HG03280 (cell line): Measurements from ENCODE around the gene ELOVL2.
A peak's percentile ranks its signal among the peaks of the same experiment; 100 is the strongest.
"Not testable (repeated sequence)": the region's sequence is repeated elsewhere in the genome, so short reads cannot be mapped to it uniquely, and the experiment has no call there.

ENCODE experiments used
- ATAC-seq: cut with Tn5 transposase; IDR thresholded peaks from one replicate; pipeline ENCODE4 v1.9.1; 2021; ENCODE audit warnings: mild to moderate bottlenecking, moderate library complexity; ENCODE audit not compliant: unreplicated experiment

Gene ELOVL2

DNA sequence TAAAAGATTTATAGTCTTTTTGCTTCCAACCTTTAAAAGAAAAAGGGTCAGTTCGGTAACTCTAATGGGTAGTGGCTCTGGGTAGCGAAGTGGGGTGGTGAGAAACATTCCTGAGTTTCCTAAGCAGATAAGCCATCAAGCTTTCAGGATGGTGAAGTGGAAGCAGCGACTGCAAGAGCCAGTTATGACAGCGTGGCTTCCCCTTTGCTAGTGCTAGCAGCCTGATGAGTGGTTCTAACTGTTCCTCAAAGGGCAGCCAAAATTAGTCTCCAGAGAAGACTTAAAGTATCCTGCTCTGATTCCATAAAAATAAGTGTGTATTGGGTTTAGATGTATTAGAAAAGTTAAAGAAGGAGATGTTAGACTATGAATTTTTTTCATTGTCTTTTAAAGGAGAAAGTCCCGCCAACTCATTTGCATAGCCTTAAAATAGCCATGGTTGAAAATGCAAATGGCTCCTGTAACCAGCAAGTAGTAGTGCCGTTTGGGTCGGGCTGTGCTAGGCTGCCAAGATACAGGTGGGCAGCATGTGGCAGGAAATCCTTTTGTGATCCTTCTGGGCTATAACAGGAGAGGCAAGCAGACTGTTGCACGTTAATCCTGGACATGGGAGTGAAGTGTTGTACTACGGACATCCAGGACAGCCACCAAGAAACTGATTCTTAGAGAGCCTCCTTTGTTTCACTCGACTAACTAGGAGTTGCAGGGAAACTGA, 18.0 kb downstream of the ELOVL2 start:
- ATAC-seq: no peak

DNA sequence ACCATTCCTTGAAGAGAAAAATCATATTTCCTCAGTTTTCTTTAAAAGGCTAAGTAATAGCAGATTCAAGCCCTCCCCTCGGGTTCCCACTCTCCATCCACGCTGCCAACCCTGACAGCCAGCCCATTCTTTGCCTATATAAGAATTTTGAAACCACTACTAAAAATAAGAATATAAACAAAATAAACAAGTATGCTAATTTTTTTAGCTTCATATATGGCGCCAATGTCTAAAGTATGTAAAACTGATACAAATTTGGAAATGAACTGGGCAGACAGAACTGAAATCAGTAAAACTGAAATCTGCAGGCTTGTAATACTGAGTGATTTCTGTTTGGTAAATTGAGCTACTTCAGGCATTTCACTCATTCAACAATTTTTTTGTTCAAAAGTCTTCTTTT, 19.0 kb downstream of the ELOVL2 start:
- no peak for ATAC-seq

DNA sequence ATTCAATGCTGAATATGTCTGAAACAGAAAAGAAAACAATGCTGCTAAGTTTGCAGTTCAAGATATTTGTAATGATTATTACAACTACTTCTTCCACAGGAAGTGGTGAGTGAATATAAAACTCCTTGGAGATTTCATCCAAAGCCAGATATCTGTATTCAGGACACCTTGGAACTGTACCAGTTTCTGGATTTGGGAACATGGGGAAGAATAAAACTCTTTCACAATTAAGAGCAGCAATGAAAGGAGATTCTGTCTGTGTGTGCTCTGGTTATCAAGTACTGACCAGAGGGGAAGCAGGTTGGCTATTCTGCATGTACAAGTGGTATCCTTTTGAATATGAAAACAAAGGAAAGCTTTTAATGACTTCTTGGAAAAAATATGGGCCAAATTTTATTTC, 21.1 kb downstream of the ELOVL2 start:
- no peak for ATAC-seq

DNA sequence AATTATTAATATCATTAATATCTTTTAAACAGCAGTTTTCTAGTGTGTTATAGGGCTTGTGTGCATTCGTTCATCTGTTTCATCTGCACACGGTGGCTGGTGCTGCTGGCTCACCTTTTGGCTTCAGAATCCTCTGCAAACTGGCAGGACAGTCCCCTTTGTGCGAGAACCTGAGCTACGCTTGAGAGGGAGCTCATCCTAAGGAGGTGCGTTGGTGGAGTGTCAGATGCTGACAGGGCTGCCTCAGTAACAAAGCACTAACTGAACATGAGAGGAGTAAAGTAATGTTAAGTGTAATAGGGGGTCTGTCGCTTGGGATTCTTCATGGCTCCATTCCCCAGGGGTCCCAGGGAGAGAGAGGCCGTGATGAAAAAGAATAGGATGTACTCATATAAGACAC, 22.4 kb downstream of the ELOVL2 start:
- no peak for ATAC-seq

DNA sequence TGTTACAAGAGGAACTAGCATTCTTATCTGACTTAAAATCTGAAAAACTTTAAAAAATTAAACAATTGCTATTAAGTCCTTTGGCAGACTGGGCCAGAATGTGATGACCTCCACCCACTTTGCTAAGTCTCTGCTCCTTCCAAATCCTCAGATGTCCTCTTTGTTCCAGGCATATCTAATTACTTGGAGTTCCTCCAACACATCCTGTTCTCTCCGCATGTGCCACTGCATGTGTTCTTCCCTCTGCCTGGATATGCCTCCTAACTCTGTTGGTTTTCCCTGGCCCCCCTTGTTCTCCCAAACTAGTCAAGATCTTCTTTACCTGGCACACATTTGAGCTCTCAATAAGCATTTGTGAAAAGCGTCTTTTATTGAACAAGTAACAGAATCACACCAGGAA, 23.1 kb downstream of the ELOVL2 start:
- ATAC-seq: no peak

DNA sequence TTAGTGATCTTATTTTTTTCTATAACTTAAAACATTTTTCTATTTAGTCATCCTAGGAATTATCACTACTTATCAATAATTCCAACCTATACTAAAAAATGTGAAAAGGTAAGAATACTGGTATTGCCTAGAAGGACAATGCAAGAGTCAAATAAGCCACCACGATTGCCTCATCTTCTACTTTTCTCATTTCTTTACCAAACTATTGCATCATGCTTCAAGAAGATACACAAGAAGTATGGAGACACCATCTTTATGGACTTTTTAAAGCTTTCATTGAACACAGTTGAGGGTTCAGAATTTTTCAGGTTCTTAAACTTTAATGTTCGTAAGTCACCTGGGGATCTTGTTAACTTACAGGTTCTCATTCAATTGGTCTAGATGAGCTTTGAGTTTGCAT, 25.9 kb downstream of the ELOVL2 start:
- no peak for ATAC-seq

DNA sequence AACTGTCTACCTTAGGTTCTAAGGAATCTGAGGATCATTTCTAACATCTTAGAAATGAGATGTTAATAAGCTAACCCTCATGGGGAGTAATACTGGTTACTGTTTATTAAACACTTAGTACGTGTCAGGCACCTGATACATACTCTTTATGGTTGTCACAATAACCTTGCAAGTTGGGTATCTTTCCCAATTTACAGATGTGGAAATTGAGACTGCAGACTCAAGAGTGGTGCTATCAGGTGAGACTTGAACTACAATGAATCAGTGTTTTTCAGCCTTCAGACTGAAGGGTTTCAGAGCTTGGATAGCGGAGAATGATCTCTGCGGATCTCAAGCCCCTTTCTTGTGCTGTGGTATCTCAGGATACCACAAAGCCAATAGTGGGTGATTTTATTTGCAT, 27.0 kb downstream of the ELOVL2 start:
- ATAC-seq: no peak

DNA sequence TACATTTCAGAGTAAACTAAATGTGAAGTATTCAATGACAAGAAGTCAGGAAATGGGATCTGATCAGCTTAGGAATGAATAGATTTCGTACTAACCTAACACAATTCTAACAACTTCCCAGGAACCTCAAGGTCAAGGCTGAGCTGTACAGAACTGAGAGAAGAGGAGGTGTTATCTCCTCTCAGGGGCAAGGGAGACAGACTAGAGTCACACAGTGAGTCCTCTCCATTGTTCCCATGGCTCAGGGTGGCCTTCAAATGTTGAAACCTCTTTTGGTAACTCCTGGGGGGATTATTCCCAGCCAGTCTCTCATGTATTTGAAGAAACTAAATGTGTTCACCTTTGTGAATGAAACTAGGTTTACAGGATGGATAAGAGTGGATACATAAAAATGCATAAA, 27.7 kb downstream of the ELOVL2 start:
- ATAC-seq: no peak

DNA sequence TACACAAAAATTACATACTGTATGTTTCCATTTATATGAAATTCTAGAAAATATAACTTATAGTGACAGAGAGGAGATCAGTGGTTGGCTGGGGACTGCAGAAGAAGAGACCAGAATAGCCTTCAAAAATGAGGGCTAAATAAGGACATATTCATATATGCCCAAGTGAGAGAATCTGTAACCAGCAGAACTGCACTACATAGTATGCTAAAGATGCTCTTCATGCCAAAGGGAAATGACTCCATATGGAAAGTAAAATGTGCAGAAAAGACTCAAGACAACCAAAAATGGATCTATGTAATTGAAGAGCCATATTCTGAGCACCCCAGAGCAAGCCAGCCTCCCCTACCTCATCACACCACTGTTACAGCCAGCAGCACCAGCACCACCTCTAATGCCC, 29.0 kb downstream of the ELOVL2 start:
- ATAC-seq: no peak

DNA sequence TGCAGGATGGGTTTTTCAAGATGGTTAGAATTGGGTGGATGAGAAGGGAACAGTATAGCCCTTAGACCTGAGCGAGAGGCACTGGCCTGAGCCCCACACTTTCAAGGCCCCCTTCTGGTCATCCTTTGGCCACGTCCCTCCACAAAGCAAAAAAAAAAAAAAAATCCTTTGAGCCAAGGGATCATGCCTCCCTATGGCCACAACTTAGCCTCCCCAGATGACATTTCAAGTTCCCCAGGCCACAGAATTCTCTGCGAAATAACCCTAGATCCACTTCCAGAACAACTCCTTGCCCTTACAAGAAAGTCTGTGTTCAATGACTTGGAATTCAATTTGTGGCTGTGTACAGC, 30.4 kb downstream of the ELOVL2 start:
- ATAC-seq: no peak

DNA sequence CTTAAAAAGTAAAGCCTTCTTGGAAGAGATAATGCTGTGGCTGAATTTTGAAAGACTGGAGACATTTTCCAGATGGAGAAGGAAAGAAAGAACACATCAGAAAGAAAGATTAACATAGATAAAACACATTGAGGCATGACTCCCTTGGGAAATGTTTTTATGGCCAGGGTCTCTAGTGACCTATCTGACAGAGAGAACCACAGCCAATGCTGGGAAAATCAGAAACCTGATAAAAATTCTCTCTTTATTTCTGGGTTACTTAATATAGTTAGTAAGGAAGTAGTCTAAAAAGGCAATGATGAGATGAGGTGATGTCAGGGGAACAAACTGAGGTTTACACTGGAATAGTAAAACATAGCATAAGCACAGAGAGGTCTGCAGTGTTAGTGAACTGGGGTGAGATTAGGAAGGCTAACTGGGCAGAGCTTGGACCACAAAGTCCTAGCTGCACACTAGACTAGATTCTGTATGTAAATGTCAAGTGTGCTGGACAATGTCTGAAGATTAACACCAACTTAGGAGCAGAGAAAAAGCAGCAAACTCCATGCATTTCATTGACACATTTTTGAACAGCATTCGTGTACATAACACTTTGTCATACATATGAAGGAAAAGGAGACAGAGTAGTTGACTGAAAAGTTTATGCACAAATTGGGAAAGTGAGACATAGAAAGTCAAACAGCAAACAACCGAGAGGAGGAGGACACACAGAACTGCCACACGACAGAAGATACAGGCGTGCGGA, 31.0 kb downstream of the ELOVL2 start:
- ATAC-seq: no peak

DNA sequence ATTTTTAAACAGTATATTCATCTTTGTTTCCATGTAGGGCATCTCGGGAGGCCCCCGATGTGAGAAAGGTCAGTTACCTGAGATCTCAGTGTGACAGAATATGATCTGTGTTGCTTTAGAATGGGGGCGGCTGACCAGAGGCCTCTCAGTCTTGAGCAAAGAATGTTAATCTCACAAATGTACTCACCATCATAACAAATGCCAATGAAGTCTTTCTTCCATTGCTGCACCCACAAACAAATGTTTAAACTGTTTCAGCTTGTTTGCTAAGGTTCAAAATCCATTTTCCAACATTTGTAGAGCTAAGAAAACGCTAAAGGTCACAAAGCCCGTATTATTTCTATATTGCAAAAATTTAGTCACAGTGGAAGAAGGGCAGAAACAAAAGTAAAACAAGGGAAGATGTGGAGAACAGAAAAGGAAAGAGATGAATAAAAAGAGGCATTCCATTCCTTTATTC, 31.8 kb downstream of the ELOVL2 start:
- no peak for ATAC-seq

DNA sequence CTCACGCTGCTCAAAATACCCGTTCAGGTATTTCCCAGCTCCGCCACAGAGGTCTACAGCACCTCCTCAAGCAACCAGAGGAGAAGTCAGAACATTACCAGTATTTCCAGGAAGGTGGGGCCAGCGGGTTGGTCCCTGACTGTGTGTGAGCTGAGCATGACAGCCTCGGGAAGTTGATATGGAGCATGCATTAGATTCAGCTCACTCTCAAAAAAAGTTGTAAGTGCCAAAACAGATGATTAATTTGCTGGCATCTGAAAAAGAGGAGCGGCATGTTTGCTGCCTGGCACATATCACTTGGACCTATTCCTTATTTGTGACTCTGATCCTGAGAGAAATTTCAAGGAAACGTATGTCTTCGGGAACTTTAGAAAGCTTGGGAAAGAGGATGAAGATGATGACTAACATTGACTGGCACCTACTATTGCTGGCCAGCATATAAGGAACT, 32.3 kb downstream of the ELOVL2 start:
- no peak for ATAC-seq

DNA sequence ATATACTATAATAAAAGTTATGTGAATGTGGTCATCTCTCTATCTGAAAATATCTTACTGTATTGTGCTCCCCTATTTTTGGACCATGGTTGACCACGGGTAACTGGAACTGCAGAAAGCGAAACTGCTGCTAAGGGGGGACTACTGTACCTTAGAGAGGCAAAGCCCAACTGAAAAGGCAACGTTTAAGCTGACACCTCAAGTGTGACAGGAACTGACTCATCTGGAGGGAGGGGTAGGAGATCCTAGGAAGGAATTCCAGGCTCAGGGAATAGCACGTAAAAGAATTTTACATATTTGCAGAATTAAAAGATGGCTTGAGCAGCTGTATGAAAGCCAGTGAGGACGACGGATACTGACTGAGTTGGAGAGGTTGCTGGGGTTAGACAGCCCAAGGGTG, 34.8 kb downstream of the ELOVL2 start:
- peak; percentile 57 for ATAC-seq

DNA sequence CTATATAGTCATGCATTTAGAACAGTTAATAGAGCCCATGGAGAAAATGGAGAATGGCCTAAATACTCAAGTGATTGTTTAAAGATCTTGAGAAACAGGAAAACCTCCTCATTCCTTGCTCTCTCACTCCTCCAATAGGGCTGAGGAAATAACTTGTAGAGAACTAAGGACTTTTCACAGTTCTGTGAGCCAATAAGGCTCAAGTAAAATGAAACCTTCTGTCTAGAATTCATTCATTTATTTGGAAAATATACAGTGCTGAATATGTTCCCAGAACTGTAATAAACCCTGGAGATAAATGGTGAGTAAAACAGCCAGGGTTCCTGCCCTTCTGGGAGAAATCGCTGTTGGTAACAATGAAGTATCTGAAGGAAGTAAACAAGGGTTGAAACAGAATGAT, 35.3 kb downstream of the ELOVL2 start:
- ATAC-seq: no peak

DNA sequence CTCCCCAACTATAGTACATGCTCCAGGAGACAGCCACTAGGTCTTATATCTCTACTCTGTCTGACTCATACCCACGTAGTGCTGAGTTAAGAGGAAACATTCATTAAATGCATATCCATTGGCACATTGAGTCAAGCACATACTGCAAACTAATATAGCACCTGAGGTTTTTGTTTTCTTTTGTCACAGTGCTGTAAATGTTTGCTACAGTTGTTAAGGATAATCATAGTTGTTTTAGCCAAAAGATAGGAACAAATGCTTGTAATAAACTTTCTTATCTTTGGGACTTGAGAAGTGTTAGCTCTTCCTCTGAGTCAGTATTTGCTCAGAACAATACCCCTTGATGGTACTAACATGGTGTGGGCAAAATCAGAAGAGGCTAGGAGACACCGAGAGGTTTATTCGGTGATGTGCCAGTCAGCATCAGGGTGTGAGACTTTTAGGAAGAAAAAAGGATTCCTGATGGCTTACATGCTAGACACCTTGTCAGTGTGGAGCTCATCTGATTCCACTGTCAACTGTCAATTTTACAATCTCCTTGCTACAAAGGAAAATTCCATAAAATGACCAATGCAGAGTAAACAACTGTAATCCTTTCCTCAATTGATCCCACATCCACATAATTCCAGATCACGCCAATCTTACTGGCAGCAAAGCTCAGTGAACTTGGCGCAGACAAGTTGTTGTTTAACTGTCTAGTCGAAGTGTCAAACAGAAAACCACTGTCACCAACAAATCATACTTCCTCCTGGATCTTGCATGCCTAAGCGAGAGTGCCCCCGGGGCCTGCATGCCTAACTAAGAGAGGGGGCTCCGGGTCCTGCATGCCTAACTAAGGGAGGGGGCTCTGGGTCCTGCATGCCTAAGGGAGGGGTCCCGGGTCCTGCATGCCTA, 36.1 kb downstream of the ELOVL2 start:
- no peak for ATAC-seq

DNA sequence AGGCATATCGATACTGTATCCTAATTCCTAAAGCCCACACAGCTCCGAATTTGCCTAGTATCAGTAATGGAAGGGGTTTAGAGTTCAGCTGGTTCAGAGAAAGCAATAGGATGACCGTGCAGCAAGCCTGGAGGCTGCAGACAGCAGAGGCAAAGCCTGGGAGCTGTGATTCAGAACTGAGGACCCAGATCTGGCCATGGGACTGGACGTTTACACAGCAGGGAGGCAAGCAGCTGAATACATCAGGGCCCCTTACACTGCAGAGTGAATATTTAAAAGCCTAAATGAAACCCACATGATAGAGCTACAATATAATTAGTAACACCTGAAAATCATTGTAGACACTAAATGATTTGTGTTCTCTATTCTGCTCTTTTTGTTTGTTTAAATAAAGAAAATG, 38.0 kb downstream of the ELOVL2 start:
- no peak for ATAC-seq

DNA sequence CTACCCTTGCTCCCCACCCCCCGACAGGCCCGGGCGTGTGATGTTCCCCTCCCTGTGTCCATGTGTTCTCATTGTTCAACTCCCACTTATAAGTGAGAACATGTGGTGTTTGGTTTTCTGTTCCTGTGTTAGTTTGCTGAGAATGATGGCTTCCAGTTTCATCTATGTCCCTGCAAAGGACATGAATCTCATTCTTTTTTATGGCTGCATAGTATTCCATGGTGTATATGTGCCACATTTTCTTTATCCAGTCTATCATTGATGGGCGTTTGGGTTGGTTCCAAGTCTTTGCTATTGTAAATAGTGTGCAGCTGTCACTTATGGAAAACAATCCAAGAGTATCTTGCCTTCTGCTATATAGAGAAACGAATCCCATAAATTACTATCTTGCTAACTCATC, 40.8 kb downstream of the ELOVL2 start:
- not testable (repeated sequence) for ATAC-seq

DNA sequence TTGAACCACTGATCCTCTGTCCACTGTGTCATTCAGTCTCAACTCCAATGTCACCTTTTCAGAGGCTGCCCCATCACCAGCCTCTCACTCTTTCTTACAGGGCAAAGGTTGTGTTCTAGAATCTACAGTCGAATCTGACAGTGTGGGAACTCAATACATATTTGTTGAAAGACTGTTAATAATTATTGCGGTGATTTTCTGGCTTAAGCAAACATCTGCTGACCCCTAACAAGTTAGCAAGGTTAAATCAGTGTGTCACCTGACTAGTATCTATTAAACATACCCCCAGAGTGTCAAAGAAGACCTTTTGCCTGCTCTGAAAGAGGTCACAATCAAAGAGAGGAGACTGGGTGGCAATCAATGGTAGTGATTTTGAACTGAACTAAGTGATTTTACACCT, 41.9 kb downstream of the ELOVL2 start:
- no peak for ATAC-seq

DNA sequence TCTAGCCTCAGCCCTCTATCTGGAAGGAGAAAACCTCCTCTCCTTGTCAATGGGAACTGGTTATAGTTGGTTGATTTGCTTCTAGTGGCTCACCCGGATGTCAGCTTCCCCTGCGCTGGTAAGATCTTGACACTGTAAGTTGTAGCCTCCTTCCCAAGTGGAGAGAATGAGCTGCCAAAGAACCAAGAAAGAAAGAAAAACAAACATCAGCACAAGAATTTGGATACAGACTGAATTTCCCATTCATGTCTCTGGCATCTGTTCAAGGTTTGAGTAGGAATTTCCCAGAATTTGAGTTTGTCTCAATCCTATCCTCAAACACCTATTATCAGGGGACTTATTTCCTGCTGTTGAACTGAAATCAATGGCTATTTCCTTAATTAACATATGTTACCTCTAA, 44.1 kb downstream of the ELOVL2 start:
- no peak for ATAC-seq

DNA sequence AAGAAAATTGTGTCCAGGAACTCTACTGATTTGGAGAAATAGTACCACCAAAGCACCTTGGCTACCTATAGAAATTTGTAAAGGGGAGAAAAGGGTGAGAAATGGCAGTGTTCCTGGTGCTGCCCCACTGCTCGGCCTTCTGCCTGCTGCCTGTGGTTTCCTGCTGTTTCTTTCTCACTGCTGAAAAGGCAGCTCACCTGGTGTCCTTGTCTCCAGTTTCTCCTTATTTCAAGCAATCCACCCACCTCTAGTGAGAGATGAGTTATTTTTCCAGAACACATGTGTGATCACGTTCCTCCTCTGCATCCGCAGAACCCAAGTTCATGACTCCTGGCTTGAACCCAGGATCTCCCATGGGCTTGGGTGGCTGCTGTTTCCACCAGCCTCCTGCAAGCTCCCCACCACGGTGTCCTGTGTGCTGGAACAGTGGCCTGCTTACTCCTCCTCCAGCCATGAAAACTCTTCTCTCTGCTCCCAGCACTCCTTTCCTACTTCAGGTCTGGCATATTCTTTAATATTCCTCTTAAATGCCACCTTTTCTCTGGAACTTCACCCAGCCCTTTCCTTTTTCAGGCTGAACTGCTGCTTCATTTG, 48.9 kb downstream of the ELOVL2 start:
- ATAC-seq: no peak
